ENCODE data around the gene CDV3.

- no peak for TF ChIP-seq GATA3 (IDR thresholded peaks at IDR 0.05; ENCODE audit: low read depth, low read length)
- no peak for TF ChIP-seq GATA2 (IDR thresholded peaks at IDR 0.05; ENCODE audit: low read depth, low read length)
Observed at GRCh38 chr3:133562376-133562775, 11.1 kb upstream of the CDV3 start.
